ENCODE results near the gene CRIP3.
"Not testable (repeated sequence)": the region's sequence is repeated elsewhere in the genome, so short reads cannot be mapped to it uniquely, and the experiment has no call there.

CRIP3 gene

DNA sequence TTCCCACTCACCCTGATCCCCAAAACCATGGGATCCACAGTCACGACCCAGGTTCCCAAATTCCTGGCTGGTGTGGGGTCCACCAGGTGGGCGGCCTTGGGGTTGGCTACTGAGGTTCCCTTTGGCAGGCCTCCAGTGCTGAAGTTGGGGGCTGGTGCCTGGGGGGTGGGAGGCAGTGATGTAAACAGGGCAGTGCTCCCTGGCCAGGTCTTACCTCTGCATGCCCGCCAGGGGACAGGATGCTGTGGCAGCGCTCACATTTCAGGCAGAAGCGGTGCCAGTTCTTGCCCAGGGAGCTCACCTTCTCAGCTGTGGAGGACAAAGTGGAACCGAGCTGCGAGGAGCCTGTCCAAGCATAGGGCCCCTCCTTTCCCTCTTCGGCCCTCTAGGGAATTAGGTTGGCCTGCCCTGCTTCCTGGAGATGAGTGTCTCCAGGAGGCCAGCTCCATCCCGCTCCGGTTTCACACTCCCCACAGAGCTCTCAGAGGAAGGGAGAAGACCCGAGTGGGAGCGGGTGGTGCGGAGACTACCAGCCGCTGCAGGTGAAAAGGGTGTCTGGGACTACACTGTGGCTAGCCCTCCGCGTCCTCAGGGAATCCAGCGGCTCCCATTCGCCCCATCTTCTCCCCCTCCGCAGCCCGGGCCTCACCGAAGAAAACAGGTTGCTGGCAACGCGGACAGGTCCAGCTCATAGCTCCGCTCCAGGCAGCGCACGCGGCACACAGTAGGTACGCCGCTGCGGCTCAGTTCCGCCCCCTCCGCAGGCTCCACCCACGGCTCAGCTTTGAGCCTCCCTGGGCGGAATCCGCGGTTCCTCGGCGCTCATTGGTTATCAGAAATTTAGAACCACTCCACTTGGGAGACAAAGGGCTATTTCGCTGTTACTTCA, at the start of gene CRIP3:
Gene CRIP3, minus strand, starts transcription at position 726 of the 889 bp plus-strand sequence. Its CDS starts 34 bp downstream, at position 692.
- peak in 2 of 3 donors; percentile 7 to 43 for DNase-seq (ENCODE audit: low read depth in 3 of 3)

DNA sequence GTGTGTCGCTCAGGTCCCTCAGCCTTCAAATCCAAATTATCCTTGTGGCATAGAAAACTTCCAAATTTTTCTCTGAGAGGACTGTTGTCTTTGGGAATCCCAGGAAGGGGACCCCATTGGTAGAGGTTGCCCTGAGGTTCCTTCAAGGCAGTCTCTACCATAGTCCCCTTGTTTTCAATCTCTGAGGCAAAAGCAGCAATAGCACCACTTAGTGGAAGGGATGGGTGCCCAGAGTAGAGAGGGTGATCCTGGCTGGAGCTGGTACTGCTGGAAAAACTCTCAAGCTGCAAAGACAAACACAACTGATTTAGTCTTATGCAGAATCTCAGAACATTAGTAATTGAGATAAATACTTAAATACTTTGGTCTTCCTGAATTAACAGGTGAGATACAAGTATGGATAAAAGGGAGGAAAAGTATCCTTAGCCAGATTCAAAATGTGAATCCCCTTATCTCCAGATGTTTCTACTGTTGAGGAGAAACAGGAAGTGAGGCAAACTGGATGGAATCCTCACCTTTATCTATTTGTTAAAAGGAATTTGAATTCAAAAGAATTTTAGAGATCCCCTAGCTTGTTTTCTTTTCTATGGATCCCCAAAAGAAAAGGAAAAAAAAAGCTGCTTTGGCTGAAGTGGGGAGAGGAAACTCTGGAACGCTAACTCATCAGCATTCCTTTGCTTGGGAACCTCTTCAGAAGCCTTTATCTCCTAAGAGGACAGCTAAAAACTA, 47.4 kb upstream of the CRIP3 start:
- DNase-seq (ENCODE audit: low read depth in 3 of 3): no peak

DNA sequence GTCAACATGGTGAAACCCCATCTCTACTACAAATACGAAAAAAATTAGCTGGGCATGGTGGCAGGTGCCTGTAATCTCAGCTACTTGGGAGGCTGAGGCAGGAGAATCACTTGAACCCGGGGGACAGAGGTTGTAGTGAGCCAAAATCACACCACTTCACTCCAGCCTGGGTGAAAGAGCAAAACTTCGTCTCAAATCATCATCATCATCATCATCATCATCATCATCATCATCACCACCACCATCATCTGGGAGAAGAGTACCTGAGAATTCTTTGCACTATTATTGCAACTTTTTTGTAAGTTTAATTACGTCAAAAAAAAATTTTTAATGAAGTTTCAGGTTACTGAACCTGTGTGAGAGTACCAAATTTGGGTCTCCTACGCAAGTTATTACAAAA, 43.3 kb upstream of the CRIP3 start:
- DNase-seq (ENCODE audit: low read depth in 3 of 3): not testable (repeated sequence)

DNA sequence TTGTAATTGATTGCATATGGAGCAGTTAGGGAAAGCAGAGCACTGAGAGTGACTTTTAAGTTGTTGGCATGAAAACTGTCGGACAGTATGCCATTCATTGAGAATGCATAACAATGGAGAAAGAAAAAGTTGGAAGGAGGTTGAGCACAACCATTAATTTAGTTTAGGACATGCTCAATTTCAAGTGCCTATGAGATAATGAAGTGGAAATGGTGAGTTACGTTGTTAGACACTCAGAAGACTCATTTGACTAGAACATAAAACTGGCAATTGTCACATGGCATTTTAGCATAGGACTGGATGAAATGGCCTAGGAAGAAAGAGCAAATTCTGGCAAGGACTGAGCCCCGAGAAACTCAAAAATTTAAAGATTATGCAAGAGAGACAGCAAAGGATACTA, 38.8 kb upstream of the CRIP3 start:
- no peak for DNase-seq (ENCODE audit: low read depth in 3 of 3)

GRCh38 chr6:43347021-43347420, 38.4 kb upstream of the CRIP3 start:
- DNase-seq (ENCODE audit: low read depth in 3 of 3): no peak

DNA sequence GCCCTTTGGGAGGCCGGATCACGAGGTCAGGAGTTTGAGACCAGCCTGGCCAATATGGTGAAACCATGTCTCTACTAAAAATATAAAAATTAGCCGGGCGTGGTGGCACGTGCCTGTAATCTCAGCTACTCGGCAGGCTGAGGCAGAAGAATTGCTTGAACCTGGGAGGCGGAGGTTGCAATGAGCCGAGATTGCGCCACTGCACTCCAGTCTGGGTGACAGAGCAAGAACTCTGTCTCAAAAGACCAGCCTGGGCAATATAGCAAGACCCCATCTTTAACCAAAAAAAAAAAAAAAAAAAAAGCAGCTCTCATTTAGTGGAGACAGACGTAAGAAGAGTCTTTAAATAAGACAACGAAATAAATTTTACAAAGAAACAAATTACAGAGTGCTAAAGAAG, 37.6 kb upstream of the CRIP3 start:
- DNase-seq (ENCODE audit: low read depth in 3 of 3): not testable (repeated sequence)

- no peak for DNase-seq (ENCODE audit: low read depth in 3 of 3)
Observed at GRCh38 chr6:43339168-43339567, 30.5 kb upstream of the CRIP3 start.

DNA sequence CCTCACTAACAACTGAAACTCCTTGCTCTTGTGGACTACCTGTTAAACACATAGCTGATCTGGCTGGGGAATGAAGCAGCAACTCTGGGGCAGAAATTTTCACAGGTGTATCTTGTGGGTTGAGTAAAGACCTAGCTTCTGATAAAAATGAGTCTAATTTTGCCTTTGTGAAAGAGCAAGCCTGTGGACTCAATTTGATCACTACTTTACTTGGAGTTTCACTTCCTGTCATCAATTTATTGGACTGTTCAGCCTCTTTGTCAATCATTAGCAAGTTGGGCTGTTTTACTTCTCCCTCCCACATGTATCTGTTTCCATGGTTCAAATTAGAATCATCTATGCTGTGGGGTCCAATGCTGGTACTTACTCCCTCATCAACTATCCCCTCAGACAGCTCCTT, 29.6 kb upstream of the CRIP3 start:
- no peak for DNase-seq (ENCODE audit: low read depth in 3 of 3)

DNA sequence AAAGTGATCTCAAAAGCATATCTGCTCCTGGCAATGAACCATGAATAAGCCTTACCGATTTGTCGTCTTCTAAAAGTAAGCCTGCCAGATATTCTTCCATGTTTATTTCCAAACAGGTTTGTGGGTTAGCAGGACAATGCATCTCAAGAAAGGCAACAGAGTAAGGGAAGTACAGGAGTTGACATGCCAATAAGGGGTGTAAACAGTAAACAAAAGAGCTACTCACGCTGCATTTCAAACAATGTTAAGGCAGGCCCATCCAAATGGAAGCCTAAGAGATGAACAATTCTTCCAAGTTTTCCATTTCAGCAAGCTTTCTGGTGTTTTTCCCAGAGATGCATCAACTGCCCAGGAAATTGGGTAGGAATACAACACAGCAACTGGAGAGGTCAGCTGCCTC, 27.8 kb upstream of the CRIP3 start:
- no peak for DNase-seq (ENCODE audit: low read depth in 3 of 3)

DNA sequence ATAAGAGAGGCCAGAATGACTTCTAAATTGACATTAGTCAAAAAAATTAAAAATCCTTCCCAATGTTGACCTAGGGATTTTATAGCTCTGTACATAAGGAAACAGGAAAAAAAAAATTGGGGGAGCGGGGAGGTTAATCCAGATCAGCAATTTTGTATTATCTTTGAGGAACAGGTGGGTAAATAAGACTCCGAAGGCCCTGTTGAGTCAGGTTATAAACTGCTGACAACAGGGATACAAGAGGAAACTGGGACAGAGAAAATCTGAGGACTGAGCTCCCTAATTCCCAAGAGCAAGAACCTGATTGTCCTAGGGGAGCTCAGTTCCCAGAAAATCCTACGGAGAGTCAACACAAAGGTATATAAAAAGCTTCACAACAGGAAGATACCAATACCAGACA, 26.8 kb upstream of the CRIP3 start:
- no peak for DNase-seq (ENCODE audit: low read depth in 3 of 3)

GRCh38 chr6:43334466-43335095, 26.0 kb upstream of the CRIP3 start:
- DNase-seq (ENCODE audit: low read depth in 3 of 3): no peak

DNA sequence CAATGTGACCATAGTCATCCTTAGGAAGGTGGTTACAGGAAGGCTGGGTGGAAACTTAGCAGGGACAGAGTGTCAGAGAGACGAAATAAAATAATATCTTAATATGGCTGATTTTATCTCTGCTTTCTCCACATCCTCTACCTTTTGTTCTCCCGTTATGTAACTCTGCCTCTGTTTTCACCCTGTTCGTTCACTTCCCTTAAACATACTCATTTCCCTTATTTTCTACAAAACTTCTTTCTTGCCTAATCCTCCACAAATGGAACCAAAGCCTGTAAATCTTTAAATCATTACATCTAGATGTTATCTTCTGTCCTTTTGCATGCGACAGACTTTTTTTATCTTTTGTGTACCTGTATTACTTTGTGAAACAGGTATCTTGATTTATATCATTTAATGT, 23.3 kb upstream of the CRIP3 start:
- DNase-seq (ENCODE audit: low read depth in 3 of 3): no peak

GRCh38 chr6:43331470-43331869, 22.8 kb upstream of the CRIP3 start:
- no peak for DNase-seq (ENCODE audit: low read depth in 3 of 3)

DNA sequence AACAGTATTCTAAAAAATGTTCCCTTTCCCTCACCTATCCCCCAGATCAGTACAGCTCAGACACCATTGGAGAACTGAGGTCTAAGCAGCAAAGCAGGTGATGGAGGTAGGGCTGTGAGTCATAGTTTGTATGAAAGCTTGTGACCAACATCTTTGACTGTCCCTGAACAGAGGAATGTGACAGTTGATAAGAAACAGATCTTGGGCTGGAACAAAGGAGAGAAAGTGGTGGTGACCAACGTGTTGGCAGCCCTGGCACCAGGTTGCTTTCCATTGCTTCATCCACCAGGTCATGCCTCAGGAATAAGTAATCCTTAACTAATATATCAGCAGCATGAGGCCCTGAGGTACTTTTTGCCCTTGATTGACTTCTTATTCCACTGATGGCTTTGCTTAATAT, 19.9 kb upstream of the CRIP3 start:
- no peak for DNase-seq (ENCODE audit: low read depth in 3 of 3)

DNA sequence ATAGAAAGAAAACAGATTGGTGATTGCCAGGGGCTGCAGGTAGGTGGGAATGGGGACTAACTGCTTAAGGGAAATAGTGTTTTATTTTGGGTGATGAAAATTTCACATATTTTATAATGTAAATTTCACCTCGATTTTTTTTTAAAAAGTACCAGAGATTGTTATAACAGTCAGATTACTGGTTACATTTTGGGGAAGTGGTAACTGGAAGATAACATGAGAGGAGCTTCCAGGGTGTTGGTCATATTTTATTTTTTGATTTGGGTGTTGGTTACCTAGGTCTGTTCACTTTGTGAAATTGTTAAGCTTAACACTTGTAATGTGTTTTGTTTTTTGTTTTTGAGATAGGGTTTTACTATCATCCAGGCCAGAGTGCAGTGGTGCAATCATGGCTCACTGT, 17.2 kb upstream of the CRIP3 start:
- no peak for DNase-seq (ENCODE audit: low read depth in 3 of 3)

DNA sequence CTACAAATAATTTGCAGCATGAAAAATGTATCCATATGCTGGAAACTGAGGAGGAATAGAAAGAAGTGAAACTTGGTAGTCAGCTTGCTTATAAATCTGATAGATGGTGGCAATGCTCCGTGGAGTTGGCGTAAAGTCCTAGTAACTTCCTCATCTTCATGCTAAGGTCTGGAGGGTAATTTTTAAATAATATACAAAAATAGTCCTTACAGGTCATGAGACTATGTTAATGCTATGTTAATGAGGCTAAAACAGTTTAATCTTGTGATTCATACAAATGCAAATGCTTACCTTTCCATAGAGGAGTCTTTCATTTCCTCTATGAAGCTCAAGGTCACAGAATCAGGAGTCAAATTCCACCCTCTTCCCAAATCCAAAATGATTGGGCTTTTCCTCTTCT, 9.4 kb upstream of the CRIP3 start:
- no peak for DNase-seq (ENCODE audit: low read depth in 3 of 3)

DNA sequence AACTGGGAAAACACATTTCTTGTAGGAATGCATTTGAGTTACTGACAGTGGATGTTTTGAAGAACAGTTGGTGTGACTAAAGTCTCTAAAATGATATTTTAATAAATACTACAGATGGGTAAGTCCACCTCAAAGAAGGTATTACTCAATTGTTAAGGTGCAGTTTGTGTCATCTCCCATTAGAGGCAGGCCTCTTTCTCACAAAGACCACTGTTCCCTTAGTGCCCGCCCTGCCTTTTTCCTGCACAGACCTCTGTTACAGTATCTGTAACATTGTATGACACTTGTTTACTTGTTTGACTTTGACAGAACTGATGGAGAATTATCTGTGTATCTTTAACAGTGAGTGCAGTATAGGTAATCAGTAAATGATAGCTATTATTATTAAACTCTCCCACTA, 5.2 kb upstream of the CRIP3 start:
- DNase-seq (ENCODE audit: low read depth in 3 of 3): no peak

- no peak for DNase-seq (ENCODE audit: low read depth in 3 of 3)
Observed at GRCh38 chr6:43311666-43312065, 3.0 kb upstream of the CRIP3 start.

GRCh38 chr6:43310624-43311023, 2.0 kb upstream of the CRIP3 start:
- no peak for DNase-seq (ENCODE audit: low read depth in 3 of 3)

GRCh38 chr6:43310134-43310533, 1.5 kb upstream of the CRIP3 start:
- no peak for DNase-seq (ENCODE audit: low read depth in 3 of 3)

DNA sequence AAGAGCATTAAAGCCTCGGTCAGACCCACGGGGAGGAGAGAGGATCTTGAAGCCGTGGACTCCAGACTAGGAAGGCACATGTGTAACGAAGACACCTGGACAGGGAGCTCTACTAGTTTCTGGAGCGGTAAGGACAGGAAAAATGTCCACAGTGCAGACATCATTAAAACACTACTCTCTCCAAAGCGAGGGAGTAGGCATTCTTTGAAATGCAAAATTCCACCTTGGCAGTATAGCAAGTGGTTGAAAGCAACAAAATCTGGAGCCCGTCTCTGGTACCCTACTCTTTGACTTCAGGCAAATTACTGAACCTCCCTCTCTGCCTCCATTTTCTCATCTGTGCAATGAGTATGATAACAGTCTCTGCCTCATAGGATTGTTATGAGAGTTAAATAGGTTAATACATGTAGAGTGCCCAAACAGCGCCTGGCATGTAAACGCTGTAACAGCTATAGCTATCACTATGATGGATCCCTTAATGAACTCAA, 408 bp upstream of the CRIP3 start:
- no peak for DNase-seq (ENCODE audit: low read depth in 3 of 3)

GRCh38 chr6:43307451-43308100, 1.1 kb downstream of the CRIP3 start:
- no peak for DNase-seq (ENCODE audit: low read depth in 3 of 3)
